Measurements from ENCODE around the gene DDTL. TPM values are rescaled to one million over a fixed set of nuclear protein-coding genes. Genes with fewer than 3 reads are reported as not detected.
"Not testable (repeated sequence)": the region's sequence is repeated elsewhere in the genome, so short reads cannot be mapped to it uniquely, and the experiment has no call there.

Gene DDTL
- total RNA-seq, 4 donors from 2014 or later = 0.26 to 3.4 (median 0.48) TPM; not detected in 1

DNA sequence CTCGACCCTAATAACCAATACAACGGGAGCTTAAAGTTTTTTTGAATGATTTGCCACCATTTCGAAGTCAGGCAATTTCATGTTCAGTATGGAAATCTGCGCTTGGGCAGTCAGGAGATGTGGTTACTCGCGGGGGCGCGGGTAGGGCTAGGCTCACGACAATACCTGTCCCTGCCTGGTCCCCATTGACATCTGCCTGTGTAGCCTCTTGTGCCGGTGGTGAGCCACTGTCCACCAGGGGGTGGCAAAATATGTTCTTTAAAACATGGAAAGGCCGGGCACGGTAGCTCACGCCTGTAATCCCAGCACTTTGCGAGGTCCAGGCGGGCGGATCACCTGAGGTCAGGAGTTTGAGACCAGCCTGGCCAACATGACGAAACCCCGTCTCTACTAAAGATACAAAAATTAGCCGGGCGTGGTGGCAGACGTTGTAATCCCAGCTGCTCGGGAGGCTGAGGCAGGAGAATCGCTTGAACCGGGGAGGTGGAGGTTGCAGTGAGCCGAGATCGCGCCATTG, 8.2 kb downstream of the DDTL start:
- H3K27ac ChIP-seq, H3K36me3 ChIP-seq: not testable (repeated sequence)
- intact Hi-C loops (cut with DNase I; ENCODE audit: low total_unique reads) = loop anchor here (5.0 kb wide), 1 partner anchor 48 kb away; no protein-coding TSS in a partner anchor

DNA sequence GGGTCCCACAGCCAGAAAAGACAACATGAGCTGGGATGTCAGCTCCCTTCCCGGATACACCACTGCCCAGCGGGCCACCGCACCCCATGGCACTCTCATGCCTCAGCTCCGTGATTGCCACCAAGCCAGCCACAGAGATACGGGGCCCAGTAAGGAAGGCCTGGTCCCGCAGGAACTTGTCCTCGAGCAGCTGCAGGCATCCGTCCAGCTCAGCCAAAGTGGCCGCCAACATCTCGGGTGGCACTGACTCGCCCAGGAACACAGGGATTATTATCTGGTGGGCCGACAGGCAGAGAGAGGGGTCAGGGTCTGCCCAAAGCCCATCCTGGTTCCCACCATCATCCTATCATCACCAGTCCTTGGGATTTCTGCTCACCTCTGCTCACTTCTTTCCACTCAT, 10.6 kb downstream of the DDTL start:
- H3K36me3 ChIP-seq; H3K4me3 ChIP-seq; DNase-seq; H3K27me3 ChIP-seq; intact Hi-C loops (cut with DNase I; ENCODE audit: low total_unique reads); H3K9me3 ChIP-seq; H3K4me1 ChIP-seq; H3K27ac ChIP-seq: not testable (repeated sequence)

More for the DNA sequence above, 8.2 kb downstream of the DDTL start:
- not testable (repeated sequence) for H3K4me1 ChIP-seq, H3K27me3 ChIP-seq, H3K4me3 ChIP-seq, H3K9me3 ChIP-seq, DNase-seq

DNA sequence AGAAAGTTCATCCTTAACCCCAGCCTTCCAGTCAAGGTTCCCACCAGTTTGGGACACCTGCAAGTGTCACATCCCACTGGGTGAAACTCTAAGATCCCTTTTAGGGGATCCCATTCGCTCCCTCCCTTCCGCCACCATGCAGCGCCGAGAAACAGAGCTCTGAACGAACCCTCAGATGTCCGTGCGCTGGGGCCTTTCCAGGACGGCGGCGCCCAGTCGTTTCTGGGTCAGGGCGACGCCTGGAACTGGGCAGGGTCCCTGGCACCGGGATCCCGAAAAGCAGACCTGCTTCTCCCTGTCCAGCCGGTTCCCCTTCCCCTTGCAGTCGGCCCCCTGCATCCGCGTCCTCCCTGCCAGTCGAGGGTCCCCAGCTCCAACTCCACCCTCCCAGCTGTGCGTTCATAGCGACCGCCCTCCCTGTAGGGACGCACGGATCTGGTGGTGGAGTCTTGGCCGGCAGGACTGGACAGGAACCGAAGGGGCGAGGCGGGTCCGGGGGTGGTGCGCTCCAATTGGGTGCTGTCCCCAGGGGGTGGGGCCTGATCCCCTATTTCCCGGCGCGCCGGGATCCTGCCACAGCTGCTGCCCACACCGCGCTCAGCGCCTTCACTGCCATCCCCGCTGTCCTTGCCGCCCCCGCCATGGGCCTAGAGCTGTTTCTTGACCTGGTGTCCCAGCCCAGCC, 13.0 kb downstream of the DDTL start, which contains the start of gene GSTT2:
GSTT2 (plus strand) TSS at position 578 of the 684 bp plus-strand sequence.
- H3K36me3 ChIP-seq; H3K4me1 ChIP-seq; H3K27me3 ChIP-seq; intact Hi-C loops (cut with DNase I; ENCODE audit: low total_unique reads); H3K9me3 ChIP-seq; H3K27ac ChIP-seq; H3K4me3 ChIP-seq; DNase-seq: not testable (repeated sequence)

DNA sequence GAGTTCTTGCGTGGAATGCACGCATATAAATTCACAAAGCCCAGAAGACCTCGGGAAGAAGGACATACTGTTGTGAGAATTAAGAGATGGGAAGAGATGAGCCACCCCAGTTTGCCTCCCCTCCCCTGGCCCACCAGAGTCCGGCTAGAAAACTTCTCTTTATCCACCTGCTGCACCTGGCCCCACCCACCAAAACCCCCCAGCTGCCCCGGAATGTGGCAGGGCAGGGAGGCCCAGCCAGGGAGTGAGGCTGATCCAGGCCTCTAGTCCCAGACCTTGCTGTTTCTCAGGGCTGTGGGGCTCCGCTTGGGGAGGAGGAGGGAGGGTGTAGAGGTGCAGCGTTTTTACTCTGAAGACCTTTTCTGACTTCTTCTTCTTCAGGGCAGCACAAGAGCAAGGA, 13.9 kb downstream of the DDTL start:
- intact Hi-C loops (cut with DNase I; ENCODE audit: low total_unique reads); H3K36me3 ChIP-seq; H3K27ac ChIP-seq; H3K9me3 ChIP-seq; H3K4me1 ChIP-seq; H3K27me3 ChIP-seq; H3K4me3 ChIP-seq; DNase-seq: not testable (repeated sequence)

DNA sequence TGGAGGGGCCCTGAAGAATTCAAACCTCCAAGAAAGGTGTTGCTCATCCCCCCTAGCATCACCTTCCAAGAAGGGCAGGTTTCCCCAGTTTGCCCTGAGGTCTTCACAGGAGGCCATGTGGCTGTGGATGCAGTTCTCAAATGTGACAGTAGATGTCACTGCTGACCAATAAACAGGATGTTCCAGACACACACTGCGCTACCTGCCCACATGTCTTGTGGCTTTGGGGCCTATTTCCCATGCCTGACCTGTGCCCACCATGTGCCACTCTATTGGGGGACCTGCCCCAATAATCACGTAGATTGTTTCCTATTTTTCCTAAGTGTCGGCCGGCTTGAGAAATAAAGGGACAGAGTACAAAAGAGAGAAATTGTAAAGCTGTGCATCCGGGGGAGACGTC, 17.7 kb downstream of the DDTL start:
- no peak for TF ChIP-seq POLR2A (IDR thresholded peaks at IDR 0.05)
- TF ChIP-seq, protein P1, sequence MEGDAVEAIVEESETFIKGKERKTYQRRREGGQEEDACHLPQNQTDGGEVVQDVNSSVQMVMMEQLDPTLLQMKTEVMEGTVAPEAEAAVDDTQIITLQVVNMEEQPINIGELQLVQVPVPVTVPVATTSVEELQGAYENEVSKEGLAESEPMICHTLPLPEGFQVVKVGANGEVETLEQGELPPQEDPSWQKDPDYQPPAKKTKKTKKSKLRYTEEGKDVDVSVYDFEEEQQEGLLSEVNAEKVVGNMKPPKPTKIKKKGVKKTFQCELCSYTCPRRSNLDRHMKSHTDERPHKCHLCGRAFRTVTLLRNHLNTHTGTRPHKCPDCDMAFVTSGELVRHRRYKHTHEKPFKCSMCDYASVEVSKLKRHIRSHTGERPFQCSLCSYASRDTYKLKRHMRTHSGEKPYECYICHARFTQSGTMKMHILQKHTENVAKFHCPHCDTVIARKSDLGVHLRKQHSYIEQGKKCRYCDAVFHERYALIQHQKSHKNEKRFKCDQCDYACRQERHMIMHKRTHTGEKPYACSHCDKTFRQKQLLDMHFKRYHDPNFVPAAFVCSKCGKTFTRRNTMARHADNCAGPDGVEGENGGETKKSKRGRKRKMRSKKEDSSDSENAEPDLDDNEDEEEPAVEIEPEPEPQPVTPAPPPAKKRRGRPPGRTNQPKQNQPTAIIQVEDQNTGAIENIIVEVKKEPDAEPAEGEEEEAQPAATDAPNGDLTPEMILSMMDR (IDR thresholded peaks at IDR 0.05) = peak in 2 of 4 experiments; percentile 38 to 41
- no peak overlapping the region for H3K27ac ChIP-seq
- intact Hi-C loops (cut with DNase I; ENCODE audit: low total_unique reads) = no loop called here

DNA sequence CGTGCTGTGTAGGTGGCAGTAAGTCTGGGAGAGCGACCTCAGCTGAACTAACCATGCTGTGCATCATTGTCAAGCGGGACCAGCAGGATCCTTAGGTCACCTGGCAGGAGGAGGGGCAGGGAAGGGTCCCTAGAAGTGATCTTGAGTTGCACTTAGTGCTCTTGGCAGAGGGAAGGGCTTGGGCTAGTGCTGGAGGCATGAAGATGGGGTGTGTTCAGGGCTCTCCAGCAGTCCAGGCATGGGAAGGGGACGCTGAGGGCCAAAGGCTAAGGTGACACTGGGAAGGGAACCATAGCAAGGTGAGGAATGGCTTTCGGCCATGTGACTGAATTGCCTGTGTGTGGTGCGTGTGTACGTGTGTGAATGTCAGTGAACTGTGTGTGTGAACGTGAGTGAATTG, 19.4 kb downstream of the DDTL start:
- H3K27ac ChIP-seq; H3K9me3 ChIP-seq; intact Hi-C loops (cut with DNase I; ENCODE audit: low total_unique reads); H3K36me3 ChIP-seq; DNase-seq; H3K4me3 ChIP-seq; H3K4me1 ChIP-seq; H3K27me3 ChIP-seq: not testable (repeated sequence)

More for the DNA sequence above, 17.7 kb downstream of the DDTL start:
- H3K27me3 ChIP-seq = no peaks in the 10 kb centered on the region
- H3K36me3 ChIP-seq = no peaks in the 10 kb centered on the region
- no peaks in the 10 kb centered on the region for H3K9me3 ChIP-seq
- DNase-seq = no peak
- no peaks in the 10 kb centered on the region for H3K4me1 ChIP-seq
- H3K4me3 ChIP-seq = no peak overlapping the region

DNA sequence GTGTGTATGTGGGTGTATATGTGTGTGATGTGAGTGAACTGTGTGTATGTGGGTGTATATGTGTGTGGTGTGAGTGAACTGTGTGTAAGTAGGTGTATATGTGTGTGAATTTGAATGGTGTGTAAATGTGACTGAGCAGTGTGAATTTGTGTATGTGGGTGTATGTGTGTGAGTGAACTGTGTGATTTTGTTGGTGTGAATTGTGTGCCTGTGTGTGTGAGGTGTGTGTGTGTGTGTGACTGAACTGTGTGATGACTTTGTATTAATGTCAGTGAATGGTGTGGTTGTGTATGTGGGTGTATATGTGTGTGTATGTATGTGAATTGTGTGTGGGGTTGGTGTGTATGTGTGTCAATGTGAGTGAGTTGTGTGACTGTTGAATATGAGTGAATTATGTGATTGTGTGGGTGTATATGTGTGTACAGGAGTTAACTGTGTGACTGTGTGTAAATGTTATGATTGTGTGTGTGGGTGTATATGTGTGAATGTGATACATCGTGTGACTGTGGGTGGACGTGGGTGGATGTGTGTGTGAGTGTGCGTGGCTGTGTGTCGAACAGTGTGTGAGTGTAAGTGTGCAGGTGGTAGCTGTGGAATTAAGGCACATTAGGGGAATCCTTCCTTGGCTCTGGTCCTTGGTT, 20.0 kb downstream of the DDTL start:
- H3K9me3 ChIP-seq; H3K27ac ChIP-seq; H3K4me3 ChIP-seq; H3K27me3 ChIP-seq; DNase-seq; H3K4me1 ChIP-seq; H3K36me3 ChIP-seq; intact Hi-C loops (cut with DNase I; ENCODE audit: low total_unique reads): not testable (repeated sequence)

DNA sequence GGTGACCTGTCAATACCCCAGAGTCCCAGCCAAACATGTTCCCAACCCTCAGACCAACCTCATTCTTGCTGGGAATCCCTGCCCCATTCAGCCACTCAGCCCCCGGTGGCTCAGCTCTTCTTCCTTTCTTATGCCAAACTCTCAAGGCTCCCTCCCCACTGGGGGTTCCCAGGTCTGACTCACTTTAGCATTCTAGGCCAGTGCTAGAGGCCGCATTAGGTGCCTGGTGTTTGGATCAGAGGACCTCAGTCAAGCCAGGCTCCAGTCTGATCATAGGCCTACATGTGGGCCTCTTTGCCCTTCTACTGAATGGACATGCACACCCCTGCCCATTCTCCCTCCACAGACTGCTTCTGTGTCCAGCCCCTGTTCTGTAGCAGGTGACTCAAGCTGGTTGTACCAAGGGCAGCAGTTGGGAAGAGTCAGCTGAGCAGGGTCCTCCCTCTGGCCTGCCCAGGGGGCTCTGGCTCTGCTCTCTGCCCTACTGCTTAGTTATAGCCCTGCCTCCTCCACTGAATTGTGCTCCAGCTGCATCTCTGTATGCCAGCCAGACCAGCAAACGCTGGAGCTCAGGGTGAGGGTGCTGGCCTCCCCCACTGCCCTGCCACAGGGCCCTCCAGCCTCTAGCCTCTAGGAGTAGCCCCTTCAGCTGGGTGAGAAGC, 23.0 kb downstream of the DDTL start:
- H3K9me3 ChIP-seq; intact Hi-C loops (cut with DNase I; ENCODE audit: low total_unique reads); H3K4me1 ChIP-seq; H3K36me3 ChIP-seq; DNase-seq; H3K27ac ChIP-seq; H3K4me3 ChIP-seq; H3K27me3 ChIP-seq: not testable (repeated sequence)

DNA sequence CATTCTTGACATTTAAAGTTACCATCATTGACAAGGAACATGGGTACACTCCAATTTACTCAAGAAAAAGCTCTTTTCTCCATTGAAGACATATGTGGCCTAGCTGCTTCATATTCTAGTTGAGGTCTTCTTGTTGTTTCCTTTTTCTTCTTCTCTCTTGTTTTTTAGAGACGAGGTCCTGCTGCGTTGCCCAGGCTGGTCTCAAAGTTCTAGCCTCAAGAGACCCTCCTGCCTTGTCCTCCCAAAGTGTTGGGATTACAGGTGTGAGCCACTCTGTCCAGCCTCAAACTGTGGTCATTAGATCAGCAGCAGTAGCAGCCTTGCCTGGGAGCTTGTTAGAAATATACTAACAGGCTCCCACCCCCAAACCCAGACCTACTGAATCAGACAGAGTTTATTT, 26.4 kb downstream of the DDTL start:
- H3K27ac ChIP-seq; H3K9me3 ChIP-seq; DNase-seq; intact Hi-C loops (cut with DNase I; ENCODE audit: low total_unique reads); H3K4me1 ChIP-seq; H3K4me3 ChIP-seq; H3K27me3 ChIP-seq; H3K36me3 ChIP-seq: not testable (repeated sequence)

DNA sequence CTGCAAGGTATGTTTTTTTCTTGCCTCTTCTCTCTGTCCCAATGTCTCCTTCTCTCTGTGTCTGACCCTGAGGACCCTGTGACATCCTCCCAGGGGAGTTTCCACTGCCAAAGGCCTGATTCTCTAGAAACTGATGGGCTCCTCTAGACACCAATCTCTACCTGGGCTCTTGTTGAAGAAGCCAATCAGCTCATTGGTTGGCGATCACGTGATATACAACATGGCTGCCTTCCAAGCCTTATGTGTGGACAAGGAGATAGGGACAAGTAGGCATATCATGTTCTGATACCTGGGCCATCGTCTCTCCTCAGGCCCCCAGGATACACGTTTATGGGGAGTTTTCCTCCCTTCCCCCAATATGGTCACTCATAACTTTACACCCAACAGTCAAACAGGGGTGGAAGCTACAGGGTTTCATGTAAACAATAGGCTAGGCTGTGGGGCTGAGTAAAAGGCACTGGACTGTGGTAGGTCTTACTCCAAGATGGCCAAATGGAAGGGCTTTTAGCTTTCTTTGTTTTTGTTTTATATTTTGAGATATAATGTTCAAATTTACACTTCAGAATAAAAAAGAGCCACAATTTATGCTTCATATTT, 27.0 kb downstream of the DDTL start:
- H3K4me1 ChIP-seq; DNase-seq; intact Hi-C loops (cut with DNase I; ENCODE audit: low total_unique reads); H3K27ac ChIP-seq; H3K9me3 ChIP-seq; H3K36me3 ChIP-seq; H3K27me3 ChIP-seq; H3K4me3 ChIP-seq: not testable (repeated sequence)
